NOMO-1 (cell line): Measurements from ENCODE around the gene TNFRSF4.
"Not testable (repeated sequence)": the region's sequence is repeated elsewhere in the genome, so short reads cannot be mapped to it uniquely, and the experiment has no call there.

Source experiments
- DNase-seq, 2 experiments: peaks; one replicate each; lab custom pipeline; 2025; ENCODE audit not compliant: unreplicated experiment in 2 of 2; lab: John Stamatoyannopoulos, UW

Gene TNFRSF4

GRCh38 chr1:1204425-1204920 lies 9.5 kb downstream of the TNFRSF4 start:
- no peak for DNase-seq

- no peak for DNase-seq
These were observed 10.2 kb downstream of the TNFRSF4 start for GRCh38 chr1:1203561-1204424.

- no peak for DNase-seq
These were observed 11.0 kb downstream of the TNFRSF4 start for GRCh38 chr1:1202831-1203560.

- DNase-seq, result no peak
These were observed 12.8 kb downstream of the TNFRSF4 start for GRCh38 chr1:1200876-1201810.

GRCh38 chr1:1199961-1200875 lies 13.7 kb downstream of the TNFRSF4 start:
- no peak for DNase-seq

GRCh38 chr1:1199141-1199960 lies 14.6 kb downstream of the TNFRSF4 start:
- no peak for DNase-seq

GRCh38 chr1:1198423-1199140 lies 15.4 kb downstream of the TNFRSF4 start:
- no peak for DNase-seq

- DNase-seq, result no peak
These were observed 16.2 kb downstream of the TNFRSF4 start for GRCh38 chr1:1197551-1198422.

GRCh38 chr1:1197188-1197500 lies 16.8 kb downstream of the TNFRSF4 start:
- no peak for DNase-seq

GRCh38 chr1:1196431-1197187 lies 17.3 kb downstream of the TNFRSF4 start:
- no peak for DNase-seq

GRCh38 chr1:1195726-1196125 lies 18.2 kb downstream of the TNFRSF4 start:
- not testable (repeated sequence) for DNase-seq

GRCh38 chr1:1194723-1195122 lies 19.2 kb downstream of the TNFRSF4 start:
- DNase-seq, result no peak

GRCh38 chr1:1191734-1192133 lies 22.2 kb downstream of the TNFRSF4 start:
- no peak for DNase-seq

- DNase-seq, result no peak
These were observed 24.8 kb downstream of the TNFRSF4 start for GRCh38 chr1:1189111-1189510.

- no peak for DNase-seq
These were observed 26.0 kb downstream of the TNFRSF4 start for GRCh38 chr1:1187938-1188337.

GRCh38 chr1:1185101-1185765 lies 28.7 kb downstream of the TNFRSF4 start:
- no peak for DNase-seq
